Measurements from ENCODE around the gene RAB1B. TPM values are rescaled to one million over a fixed set of nuclear protein-coding genes. Genes with fewer than 3 reads are reported as not detected.

The RAB1B gene
- total and polyA plus RNA-seq, 2 experiments from 2014 or later, result 86.7 to 146 TPM

DNA sequence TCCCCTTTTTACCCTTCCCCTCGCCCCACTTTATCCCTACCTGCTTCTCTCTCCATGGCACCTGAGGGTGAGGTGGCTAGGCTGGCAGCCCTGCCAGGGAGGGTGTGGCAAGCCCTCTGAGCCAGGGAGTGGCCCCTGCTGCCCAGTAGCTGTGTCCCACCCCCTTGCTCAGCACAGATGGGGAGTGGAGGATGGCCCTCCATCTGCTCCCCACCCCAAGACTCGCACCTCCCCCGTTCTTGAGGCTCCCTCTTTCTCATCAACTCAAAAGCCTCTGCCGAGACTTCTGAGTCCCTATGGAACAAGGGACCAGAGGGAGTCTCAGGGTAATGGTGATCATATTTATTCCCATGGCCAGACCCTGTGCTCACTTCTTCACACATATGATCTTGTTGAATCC is 24.9 kb downstream of the RAB1B start:
- DNase-seq, result no peak
- Histone ChIP-seq H2AFZ (no peak overlapping the region), H4K20me1 (ENCODE audit: insufficient read depth) (no peaks in the 10 kb centered on the region), H3K27ac (no peak overlapping the region), H3K27me3 (replicated peaks; ENCODE audit: insufficient read depth) (peaks cover 11% of the 10 kb centered on the region), H3K4me2 (ENCODE audit: unreplicated experiment) (no peak overlapping the region), H3K4me3 (no peak overlapping the region), H3K9ac (no peak overlapping the region), H3K9me2 (ENCODE audit: insufficient read depth) (no peaks in the 10 kb centered on the region), H3K79me2 (ENCODE audit: insufficient read depth) (peaks cover 3% of the 10 kb centered on the region), H3K4me1 (ENCODE audit: insufficient read depth) (no peaks in the 10 kb centered on the region), H3K9me3 (ENCODE audit: low read depth) (no peaks in the 10 kb centered on the region), H3F3A (ENCODE audit: insufficient read depth) (0 out of 2 replicates have a peak, but pooled peaks cover 10% of the 10 kb centered on the region), H3K36me3 (ENCODE audit: low read depth) (no peaks in the 10 kb centered on the region)
- in situ Hi-C loops (cut with MboI), result no loop called here
- TF ChIP-seq EZH2 (IDR thresholded peaks at IDR 0.05; ENCODE audit: insufficient read depth, poor library complexity, severe bottlenecking) (no peak), EZH2phosphoT487 (IDR thresholded peaks at IDR 0.05; ENCODE audit: insufficient read depth, low read depth) (no peak)
- WGBS, 2 experiments (ENCODE audit: low coverage in 1 of 2, low lambda C conversion rate in 2 of 2, missing lambda C conversion rate in 2 of 2), result 65 to 77% methylated on average over 4 of the region's 4 CpGs

DNA sequence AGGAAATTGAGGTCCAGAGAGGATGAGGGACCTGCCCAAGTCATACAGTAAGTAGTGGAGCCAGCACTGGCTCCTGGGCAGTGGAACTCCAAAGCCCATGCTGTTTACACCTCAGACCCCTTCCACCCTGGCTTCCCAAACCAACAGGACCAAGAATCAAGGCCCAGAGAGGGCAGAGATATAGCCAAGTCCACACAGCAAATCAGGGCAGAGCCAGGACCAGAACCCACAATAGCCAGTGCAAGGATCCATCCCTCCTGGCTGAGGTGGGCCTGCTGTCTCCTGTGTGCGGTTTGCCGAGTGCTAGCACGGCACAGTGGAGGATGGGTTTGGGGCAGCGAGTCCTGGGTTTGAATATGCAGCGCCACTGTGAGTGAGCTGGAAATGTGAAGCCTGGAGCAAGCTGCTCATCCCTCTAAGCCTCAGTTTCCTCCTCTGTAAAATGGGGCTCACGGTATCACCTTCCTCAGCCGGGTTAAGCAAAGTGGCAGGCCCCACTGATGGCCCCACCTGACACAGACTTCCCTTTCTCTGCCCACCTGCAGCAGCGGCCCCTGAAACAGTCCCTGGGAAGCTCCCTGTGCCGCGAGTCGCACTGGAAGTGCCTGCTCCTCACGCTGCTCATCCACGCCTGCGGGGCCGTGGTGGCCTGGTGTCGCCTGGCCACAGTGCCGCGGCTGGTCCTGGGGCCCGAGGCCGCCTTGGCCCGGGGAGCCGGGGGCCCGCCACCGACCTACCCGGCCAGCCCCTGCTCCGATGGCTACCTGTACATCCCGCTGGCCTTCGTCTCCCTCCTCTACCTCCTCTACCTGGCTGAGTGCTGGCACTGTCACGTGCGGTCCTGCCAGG is 25.6 kb downstream of the RAB1B start:
- peaks cover 11% of the 10 kb centered on the region for H3K27me3 ChIP-seq (replicated peaks; ENCODE audit: insufficient read depth)
- TF ChIP-seq EZH2phosphoT487 (IDR thresholded peaks at IDR 0.05; ENCODE audit: insufficient read depth, low read depth) (no peak), EZH2 (IDR thresholded peaks at IDR 0.05; ENCODE audit: insufficient read depth, poor library complexity, severe bottlenecking) (no peak)

DNA sequence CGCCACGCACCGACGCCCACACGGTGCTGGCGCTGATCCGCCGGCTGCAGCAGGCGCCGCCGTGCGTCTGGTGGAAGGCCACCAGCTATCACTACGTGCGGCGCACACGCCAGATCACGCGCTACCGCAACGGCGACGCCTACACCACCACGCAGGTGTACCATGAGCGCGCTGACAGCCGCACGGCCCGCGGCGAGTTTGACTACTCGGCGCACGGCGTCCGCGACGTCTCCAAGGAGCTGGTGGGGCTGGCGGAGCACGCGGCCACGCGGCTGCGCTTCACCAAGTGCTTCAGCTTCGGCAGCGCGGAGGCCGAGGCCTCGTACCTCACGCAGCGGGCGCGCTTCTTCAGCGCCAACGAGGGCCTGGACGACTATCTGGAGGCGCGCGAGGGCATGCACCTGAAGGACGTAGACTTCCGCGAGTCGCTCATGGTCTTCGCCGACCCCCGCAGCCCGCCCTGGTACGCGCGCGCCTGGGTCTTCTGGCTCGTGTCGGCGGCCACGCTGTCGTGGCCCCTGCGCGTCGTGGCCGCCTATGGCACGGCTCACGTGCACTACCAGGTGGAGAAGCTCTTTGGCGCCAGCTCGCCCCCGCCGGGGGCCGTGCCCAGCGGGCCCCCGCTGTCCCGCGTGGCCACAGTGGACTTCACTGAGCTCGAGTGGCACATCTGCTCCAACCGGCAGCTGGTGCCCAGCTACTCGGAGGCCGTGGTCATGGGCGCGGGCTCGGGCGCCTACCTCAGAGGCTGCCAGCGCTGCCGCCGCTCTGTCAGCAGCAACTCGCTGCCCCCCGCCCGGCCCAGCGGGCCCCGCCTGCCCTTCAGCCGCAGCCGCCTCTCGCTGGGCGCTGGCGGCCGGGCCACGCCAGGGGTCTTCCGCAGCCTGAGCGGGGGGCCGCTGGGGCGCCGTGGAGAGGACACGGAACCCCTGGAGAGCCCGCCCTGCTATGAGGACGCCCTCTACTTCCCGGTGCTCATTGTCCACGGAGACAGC is 26.5 kb downstream of the RAB1B start:
- Histone ChIP-seq H3K9ac (no peak overlapping the region), H3F3A (ENCODE audit: insufficient read depth) (0 out of 2 replicates have a peak, but pooled peaks cover 10% of the 10 kb centered on the region), H3K4me3 (no peak overlapping the region), H3K4me2 (ENCODE audit: unreplicated experiment) (no peak overlapping the region), H3K4me1 (ENCODE audit: insufficient read depth) (no peaks in the 10 kb centered on the region), H3K36me3 (ENCODE audit: low read depth) (no peaks in the 10 kb centered on the region), H2AFZ (no peak overlapping the region), H4K20me1 (ENCODE audit: insufficient read depth) (no peaks in the 10 kb centered on the region), H3K79me2 (ENCODE audit: insufficient read depth) (no peaks in the 10 kb centered on the region), H3K9me3 (ENCODE audit: low read depth) (no peaks in the 10 kb centered on the region), H3K9me2 (ENCODE audit: insufficient read depth) (no peaks in the 10 kb centered on the region), H3K27ac (no peak overlapping the region), H3K27me3 (replicated peaks; ENCODE audit: insufficient read depth) (peaks cover 11% of the 10 kb centered on the region)
- in situ Hi-C loops (cut with MboI), result no loop called here
- 78 to 80% methylated on average over 91 to 116 of the region's 123 CpGs for WGBS, 2 experiments (ENCODE audit: low coverage in 1 of 2, low lambda C conversion rate in 2 of 2, missing lambda C conversion rate in 2 of 2)
- no peak for DNase-seq
- TF ChIP-seq EZH2 (IDR thresholded peaks at IDR 0.05; ENCODE audit: insufficient read depth, poor library complexity, severe bottlenecking) (no peak), EZH2phosphoT487 (IDR thresholded peaks at IDR 0.05; ENCODE audit: insufficient read depth, low read depth) (no peak)

More for the DNA sequence above, 25.6 kb downstream of the RAB1B start:
- Histone ChIP-seq H4K20me1 (ENCODE audit: insufficient read depth) (no peaks in the 10 kb centered on the region), H3K4me3 (no peak overlapping the region), H3K79me2 (ENCODE audit: insufficient read depth) (no peaks in the 10 kb centered on the region), H3K4me2 (ENCODE audit: unreplicated experiment) (no peak overlapping the region), H3K9me2 (ENCODE audit: insufficient read depth) (no peaks in the 10 kb centered on the region), H3K9ac (no peak overlapping the region), H3K4me1 (ENCODE audit: insufficient read depth) (no peaks in the 10 kb centered on the region), H3K36me3 (ENCODE audit: low read depth) (no peaks in the 10 kb centered on the region), H3F3A (ENCODE audit: insufficient read depth) (0 out of 2 replicates have a peak, but pooled peaks cover 10% of the 10 kb centered on the region), H3K9me3 (ENCODE audit: low read depth) (no peaks in the 10 kb centered on the region), H2AFZ (no peak overlapping the region), H3K27ac (no peak overlapping the region)
- no peak for DNase-seq
- WGBS, 2 experiments (ENCODE audit: low coverage in 1 of 2, low lambda C conversion rate in 2 of 2, missing lambda C conversion rate in 2 of 2), result 72% methylated on average over 25 to 30 of the region's 30 CpGs
- in situ Hi-C loops (cut with MboI), result no loop called here

DNA sequence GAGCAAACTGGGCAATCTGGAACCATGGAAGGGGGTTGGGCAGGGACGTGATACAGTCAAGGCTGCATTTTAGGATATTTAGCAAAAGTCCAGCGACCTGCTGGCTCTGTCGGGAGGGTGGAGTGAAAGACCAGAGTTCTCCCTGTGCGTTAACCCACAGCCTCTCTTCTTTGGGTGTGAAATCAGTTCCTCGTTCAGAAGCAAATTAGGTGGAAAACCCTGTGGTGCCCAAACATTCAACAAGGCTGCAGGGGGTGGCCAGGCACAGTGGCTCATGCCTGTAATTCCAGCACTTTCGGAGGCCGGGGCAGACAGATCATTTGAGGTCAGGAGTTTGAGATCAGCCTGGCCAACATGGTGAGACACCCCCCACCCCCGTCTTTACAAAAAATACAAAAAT is 29.2 kb downstream of the RAB1B start:
- no peak for DNase-seq
- no peaks in the 10 kb centered on the region for H3K36me3 ChIP-seq (ENCODE audit: low read depth)
- peaks cover under 1% of the 10 kb centered on the region for H3K27me3 ChIP-seq (replicated peaks; ENCODE audit: insufficient read depth)
- no peak overlapping the region for H3K9ac ChIP-seq
- no peaks in the 10 kb centered on the region for H3K4me1 ChIP-seq (ENCODE audit: insufficient read depth)
- no peaks in the 10 kb centered on the region for H3F3A ChIP-seq (ENCODE audit: insufficient read depth)
- H2AFZ ChIP-seq, result no peak overlapping the region
- H3K4me3 ChIP-seq, result no peak overlapping the region
- 49 to 55% methylated on average over 8 of the region's 8 CpGs for WGBS, 2 experiments (ENCODE audit: low coverage in 1 of 2, low lambda C conversion rate in 2 of 2, missing lambda C conversion rate in 2 of 2)
- no peaks in the 10 kb centered on the region for H3K9me3 ChIP-seq (ENCODE audit: low read depth)
- in situ Hi-C loops (cut with MboI), result no loop called here
- no peaks in the 10 kb centered on the region for H3K79me2 ChIP-seq (ENCODE audit: insufficient read depth)
- no peaks in the 10 kb centered on the region for H4K20me1 ChIP-seq (ENCODE audit: insufficient read depth)
- H3K9me2 ChIP-seq (ENCODE audit: insufficient read depth), result no peaks in the 10 kb centered on the region
- no peak overlapping the region for H3K27ac ChIP-seq
- TF ChIP-seq EZH2 (IDR thresholded peaks at IDR 0.05; ENCODE audit: insufficient read depth, poor library complexity, severe bottlenecking) (no peak), EZH2phosphoT487 (IDR thresholded peaks at IDR 0.05; ENCODE audit: insufficient read depth, low read depth) (no peak)
- no peak overlapping the region for H3K4me2 ChIP-seq (ENCODE audit: unreplicated experiment)

All from GM23248 (cell line).